Type B pancreatic cell (in vitro differentiated cells): Measurements from ENCODE around the gene FOXC2. TPM values are rescaled to one million over a fixed set of nuclear protein-coding genes. Genes with fewer than 3 reads are reported as not detected.

Source experiments
- DNase-seq: peaks from one replicate; pipeline ENCODE4 v3.0.0; 2021; ENCODE audit warnings: mixed read lengths; ENCODE audit not compliant: unreplicated experiment; ENCODE audit errors: extremely low spot score
- H3K27ac Mint-ChIP-seq: 2 replicates; pipeline ENCODE4 v1.8.0; 2021; ENCODE audit warnings: mild to moderate bottlenecking, mixed read lengths
- H3K27me3 Mint-ChIP-seq: 2 replicates; pipeline ENCODE4 v1.8.0; 2021; ENCODE audit warnings: mixed read lengths
- H3K36me3 Mint-ChIP-seq: 2 replicates; pipeline ENCODE4 v1.8.0; 2021; ENCODE audit warnings: mixed read lengths
- H3K4me1 Mint-ChIP-seq: one replicate; pipeline ENCODE4 v1.8.0; 2021; ENCODE audit warnings: mixed read lengths; ENCODE audit not compliant: unreplicated experiment
- H3K4me3 Mint-ChIP-seq: 2 replicates; pipeline ENCODE4 v1.8.0; 2021; ENCODE audit warnings: mild to moderate bottlenecking, mixed read lengths
- H3K9me3 Mint-ChIP-seq: 2 replicates; pipeline ENCODE4 v1.8.0; 2021; ENCODE audit warnings: mixed read lengths
- CTCF ChIP-seq: fragments of 200-600 bp; sonication (generic); conservative IDR thresholded peaks from 2 replicates; pipeline ENCODE4 v1.5.0; 2021; ENCODE audit warnings: antibody characterized with exemption, mild to moderate bottlenecking
- total RNA-seq: library from RNA; stranded (reverse); gene quantifications from 2 replicates; pipeline ENCODE4 v1.2.1, GENCODE V29; 2021; ENCODE audit warnings: low replicate concordance

FOXC2 gene
- total RNA-seq, 1 donor from 2014 or later, result 11.3 TPM

DNA sequence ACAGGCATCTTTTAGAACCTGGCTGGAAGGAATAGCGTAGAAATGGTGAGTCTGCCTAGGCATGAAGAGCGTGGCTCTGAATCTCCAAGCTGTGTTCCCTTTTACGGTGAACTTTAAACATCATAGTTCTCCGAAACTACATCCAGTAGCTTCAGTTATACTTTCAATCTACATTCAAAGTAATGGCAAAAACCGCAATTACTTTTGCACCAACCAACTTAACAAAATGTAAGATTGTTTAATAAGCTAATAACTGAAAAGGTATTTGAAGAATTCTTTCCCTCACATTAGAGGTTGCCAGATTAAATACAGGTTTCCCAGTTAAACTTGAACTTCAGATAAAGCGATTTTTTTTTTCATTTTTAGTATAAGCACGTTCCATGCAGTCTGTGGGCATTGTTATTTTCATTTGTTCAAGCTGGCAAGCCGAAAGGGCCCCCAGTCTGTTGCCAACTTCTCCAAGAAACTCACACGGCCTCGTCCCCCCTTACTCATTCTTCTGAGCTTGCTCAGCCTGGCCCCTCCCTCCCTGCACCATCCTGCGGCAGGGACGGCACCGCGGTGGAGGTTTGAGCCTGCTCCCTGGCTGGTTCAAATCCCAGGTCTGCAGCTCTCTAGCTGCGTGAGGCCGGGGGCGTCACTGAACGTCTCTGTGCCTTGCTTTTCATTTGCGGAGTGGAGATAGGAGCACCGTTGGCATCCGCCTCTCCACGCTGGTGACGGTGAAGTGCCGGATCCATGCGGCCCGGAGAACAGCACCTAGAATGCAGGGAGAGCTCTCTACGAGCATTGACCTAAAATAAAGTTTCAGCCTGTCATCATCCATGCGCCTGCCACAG lies 8.1 kb upstream of the FOXC2 start:
- no peak for TF ChIP-seq CTCF
- Mint-ChIP-seq H3K4me3 (no peak overlapping the region), H3K4me1 (peaks cover 12% of the 10 kb centered on the region), H3K36me3 (no peaks in the 10 kb centered on the region), H3K9me3 (no peaks in the 10 kb centered on the region), H3K27ac (no peak overlapping the region), H3K27me3 (peaks cover 23% of the 10 kb centered on the region)
- DNase-seq, result no peak

- DNase-seq, result no peak
- H3K36me3 Mint-ChIP-seq, result no peaks in the 10 kb centered on the region
- peaks cover 36% of the 10 kb centered on the region for H3K27me3 Mint-ChIP-seq
- H3K9me3 Mint-ChIP-seq, result no peaks in the 10 kb centered on the region
- H3K4me3 Mint-ChIP-seq, result no peak overlapping the region
- no peak for TF ChIP-seq CTCF
- no peak overlapping the region for H3K27ac Mint-ChIP-seq
- H3K4me1 Mint-ChIP-seq, result peaks cover 15% of the 10 kb centered on the region
Observed at GRCh38 chr16:86559802-86560305, 6.8 kb upstream of the FOXC2 start.

GRCh38 chr16:86562356-86562755 lies 4.3 kb upstream of the FOXC2 start:
- Mint-ChIP-seq H3K4me1 (peaks cover 21% of the 10 kb centered on the region), H3K4me3 (no peak overlapping the region), H3K27ac (no peak overlapping the region), H3K27me3 (peaks cover 55% of the 10 kb centered on the region), H3K9me3 (no peaks in the 10 kb centered on the region), H3K36me3 (no peaks in the 10 kb centered on the region)
- TF ChIP-seq CTCF, result no peak
- DNase-seq, result no peak

DNA sequence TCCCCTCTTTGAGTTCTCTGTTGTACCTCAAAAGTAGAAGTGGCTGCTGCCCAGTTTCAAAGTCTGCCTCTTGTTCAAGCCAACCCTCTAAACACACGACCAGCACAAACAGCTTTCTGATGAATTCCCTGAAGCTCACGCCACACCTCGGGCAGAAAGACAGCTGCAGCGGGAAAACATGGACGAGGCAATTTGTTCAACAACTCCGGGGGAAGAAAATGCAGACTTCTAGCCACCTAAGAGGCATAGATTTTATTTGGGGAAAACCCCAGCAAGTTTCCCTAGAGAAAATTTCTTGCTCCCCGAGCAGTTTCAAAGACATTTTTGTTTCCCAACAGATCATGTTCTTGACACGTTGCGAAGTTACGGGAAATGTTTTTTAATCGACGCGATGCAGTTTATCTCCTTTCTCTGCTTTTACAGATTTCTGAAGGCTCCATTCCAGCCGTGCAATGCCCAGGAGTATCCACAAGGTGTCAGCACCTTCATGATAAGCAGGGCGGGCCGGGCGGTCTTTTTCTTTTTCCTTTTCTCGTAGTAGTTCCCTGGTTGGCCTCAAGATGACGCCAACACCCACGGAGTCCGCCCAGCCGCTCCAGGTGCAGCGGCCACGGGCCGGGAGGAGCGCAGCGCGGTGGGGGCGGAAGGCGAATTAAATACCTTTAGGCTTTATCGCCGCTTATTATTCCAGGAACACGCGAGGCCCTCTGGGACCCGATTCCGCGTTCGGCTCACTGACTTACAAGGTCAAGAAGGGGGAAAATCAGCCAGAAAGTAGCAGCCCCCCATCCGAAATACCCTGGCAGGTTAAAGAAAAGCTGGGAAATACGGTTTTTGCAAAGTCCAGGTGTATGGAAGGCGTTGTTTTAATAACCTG lies 2.9 kb upstream of the FOXC2 start:
- no peaks in the 10 kb centered on the region for H3K36me3 Mint-ChIP-seq
- H3K27ac Mint-ChIP-seq, result peak overlapping the region; percentile 38
- peak; percentile 92 for DNase-seq
- H3K27me3 Mint-ChIP-seq, result peaks cover 53% of the 10 kb centered on the region
- peak; percentile 100 for TF ChIP-seq CTCF
- no peaks in the 10 kb centered on the region for H3K9me3 Mint-ChIP-seq
- peaks cover 21% of the 10 kb centered on the region for H3K4me1 Mint-ChIP-seq
- peak overlapping the region; percentile 75 for H3K4me3 Mint-ChIP-seq

- no peak for DNase-seq
- Mint-ChIP-seq H3K9me3 (no peaks in the 10 kb centered on the region), H3K4me1 (peaks cover 21% of the 10 kb centered on the region), H3K36me3 (no peaks in the 10 kb centered on the region), H3K27me3 (peaks cover 66% of the 10 kb centered on the region), H3K4me3 (peak overlapping the region; percentile 75), H3K27ac (peak overlapping the region; percentile 9)
- TF ChIP-seq CTCF, result no peak
Observed at GRCh38 chr16:86565181-86565631, 1.4 kb upstream of the FOXC2 start.
